ENCODE data around the gene DEF6. TPM values are rescaled to one million over a fixed set of nuclear protein-coding genes. Genes with fewer than 3 reads are reported as not detected.

Gene DEF6
- total and polyA plus RNA-seq, 2 of the 13 experiments (the other 11 are each of a cell fraction or from before 2014, with no cell fraction given), result 5.2 to 10.0 TPM

DNA sequence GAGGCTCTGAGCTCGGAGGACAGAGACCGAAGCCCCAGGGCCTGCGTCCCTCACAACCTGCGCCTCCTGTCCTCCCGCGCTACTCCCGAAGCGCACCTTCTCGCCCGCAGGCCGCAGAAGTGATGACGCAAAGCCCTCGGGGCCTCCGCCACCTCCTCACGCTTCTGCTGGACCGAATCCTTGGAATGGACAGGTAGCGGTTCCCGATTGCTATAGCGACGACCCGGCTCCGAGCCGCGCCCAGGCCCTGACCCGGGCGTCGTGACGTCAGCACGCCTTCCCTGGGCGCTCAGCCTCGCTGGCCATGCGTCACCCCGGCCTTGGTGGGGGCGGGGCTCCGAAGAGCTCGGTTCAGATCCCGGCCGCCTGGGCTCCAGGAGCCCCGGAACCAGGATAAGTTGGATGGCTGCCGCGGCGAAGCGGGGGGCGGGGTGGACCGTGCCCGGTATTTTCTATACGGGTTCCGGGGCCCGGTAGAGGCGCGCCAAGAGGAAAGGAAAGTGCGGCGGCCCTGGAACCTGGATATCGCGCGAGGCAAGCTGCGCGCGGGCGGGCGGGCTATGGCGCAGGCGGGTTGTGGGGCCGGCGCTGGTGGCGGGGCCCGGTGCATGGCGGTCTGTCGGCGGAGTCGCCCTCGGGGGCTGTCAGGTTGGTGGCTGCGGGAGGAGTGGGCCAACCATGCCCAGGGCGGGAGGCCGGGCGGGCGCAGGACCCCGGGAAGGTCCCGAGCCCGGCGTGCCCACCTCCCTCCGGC lies 38.2 kb upstream of the DEF6 start, which contains the start of gene ZNF76 (continued):
- TF ChIP-seq, protein P1, sequence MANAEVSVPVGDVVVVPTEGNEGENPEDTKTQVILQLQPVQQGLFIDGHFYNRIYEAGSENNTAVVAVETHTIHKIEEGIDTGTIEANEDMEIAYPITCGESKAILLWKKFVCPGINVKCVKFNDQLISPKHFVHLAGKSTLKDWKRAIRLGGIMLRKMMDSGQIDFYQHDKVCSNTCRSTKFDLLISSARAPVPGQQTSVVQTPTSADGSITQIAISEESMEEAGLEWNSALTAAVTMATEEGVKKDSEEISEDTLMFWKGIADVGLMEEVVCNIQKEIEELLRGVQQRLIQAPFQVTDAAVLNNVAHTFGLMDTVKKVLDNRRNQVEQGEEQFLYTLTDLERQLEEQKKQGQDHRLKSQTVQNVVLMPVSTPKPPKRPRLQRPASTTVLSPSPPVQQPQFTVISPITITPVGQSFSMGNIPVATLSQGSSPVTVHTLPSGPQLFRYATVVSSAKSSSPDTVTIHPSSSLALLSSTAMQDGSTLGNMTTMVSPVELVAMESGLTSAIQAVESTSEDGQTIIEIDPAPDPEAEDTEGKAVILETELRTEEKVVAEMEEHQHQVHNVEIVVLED (CRISPR knock-in tag; IDR thresholded peaks at IDR 0.05; ENCODE audit: borderline replicate concordance), result peak; percentile 100
- TF ChIP-seq TRIM24 (CRISPR knock-in tag; IDR thresholded peaks at IDR 0.05) (no peak), SRSF9 (IDR thresholded peaks at IDR 0.05; ENCODE audit: borderline replicate concordance, insufficient read depth, low read depth, low read length, poor library complexity, severe bottlenecking) (no peak), ZNF83 (CRISPR knock-in tag; IDR thresholded peaks at IDR 0.05; ENCODE audit: borderline replicate concordance) (peak; percentile 4; the same call in 1 of the 2 replicates), NFYC (CRISPR knock-in tag; IDR thresholded peaks at IDR 0.05) (peak; percentile 64), RORA (CRISPR knock-in tag; IDR thresholded peaks at IDR 0.05) (no peak)
- TF ChIP-seq, protein P2, sequence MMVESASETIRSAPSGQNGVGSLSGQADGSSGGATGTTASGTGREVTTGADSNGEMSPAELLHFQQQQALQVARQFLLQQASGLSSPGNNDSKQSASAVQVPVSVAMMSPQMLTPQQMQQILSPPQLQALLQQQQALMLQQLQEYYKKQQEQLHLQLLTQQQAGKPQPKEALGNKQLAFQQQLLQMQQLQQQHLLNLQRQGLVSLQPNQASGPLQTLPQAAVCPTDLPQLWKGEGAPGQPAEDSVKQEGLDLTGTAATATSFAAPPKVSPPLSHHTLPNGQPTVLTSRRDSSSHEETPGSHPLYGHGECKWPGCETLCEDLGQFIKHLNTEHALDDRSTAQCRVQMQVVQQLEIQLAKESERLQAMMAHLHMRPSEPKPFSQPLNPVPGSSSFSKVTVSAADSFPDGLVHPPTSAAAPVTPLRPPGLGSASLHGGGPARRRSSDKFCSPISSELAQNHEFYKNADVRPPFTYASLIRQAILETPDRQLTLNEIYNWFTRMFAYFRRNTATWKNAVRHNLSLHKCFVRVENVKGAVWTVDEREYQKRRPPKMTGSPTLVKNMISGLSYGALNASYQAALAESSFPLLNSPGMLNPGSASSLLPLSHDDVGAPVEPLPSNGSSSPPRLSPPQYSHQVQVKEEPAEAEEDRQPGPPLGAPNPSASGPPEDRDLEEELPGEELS (CRISPR knock-in tag; IDR thresholded peaks at IDR 0.05), result peak; percentile 83
- TF ChIP-seq, protein P3, sequence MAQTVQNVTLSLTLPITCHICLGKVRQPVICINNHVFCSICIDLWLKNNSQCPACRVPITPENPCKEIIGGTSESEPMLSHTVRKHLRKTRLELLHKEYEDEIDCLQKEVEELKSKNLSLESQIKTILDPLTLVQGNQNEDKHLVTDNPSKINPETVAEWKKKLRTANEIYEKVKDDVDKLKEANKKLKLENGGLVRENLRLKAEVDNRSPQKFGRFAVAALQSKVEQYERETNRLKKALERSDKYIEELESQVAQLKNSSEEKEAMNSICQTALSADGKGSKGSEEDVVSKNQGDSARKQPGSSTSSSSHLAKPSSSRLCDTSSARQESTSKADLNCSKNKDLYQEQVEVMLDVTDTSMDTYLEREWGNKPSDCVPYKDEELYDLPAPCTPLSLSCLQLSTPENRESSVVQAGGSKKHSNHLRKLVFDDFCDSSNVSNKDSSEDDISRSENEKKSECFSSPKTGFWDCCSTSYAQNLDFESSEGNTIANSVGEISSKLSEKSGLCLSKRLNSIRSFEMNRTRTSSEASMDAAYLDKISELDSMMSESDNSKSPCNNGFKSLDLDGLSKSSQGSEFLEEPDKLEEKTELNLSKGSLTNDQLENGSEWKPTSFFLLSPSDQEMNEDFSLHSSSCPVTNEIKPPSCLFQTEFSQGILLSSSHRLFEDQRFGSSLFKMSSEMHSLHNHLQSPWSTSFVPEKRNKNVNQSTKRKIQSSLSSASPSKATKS (CRISPR knock-in tag; IDR thresholded peaks at IDR 0.05), result no peak; the same call in 1 of the 2 replicates
- TF ChIP-seq, protein P4, sequence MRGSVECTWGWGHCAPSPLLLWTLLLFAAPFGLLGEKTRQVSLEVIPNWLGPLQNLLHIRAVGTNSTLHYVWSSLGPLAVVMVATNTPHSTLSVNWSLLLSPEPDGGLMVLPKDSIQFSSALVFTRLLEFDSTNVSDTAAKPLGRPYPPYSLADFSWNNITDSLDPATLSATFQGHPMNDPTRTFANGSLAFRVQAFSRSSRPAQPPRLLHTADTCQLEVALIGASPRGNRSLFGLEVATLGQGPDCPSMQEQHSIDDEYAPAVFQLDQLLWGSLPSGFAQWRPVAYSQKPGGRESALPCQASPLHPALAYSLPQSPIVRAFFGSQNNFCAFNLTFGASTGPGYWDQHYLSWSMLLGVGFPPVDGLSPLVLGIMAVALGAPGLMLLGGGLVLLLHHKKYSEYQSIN (CRISPR knock-in tag; IDR thresholded peaks at IDR 0.05; ENCODE audit: borderline replicate concordance), result no peak
- TF ChIP-seq, protein P5, sequence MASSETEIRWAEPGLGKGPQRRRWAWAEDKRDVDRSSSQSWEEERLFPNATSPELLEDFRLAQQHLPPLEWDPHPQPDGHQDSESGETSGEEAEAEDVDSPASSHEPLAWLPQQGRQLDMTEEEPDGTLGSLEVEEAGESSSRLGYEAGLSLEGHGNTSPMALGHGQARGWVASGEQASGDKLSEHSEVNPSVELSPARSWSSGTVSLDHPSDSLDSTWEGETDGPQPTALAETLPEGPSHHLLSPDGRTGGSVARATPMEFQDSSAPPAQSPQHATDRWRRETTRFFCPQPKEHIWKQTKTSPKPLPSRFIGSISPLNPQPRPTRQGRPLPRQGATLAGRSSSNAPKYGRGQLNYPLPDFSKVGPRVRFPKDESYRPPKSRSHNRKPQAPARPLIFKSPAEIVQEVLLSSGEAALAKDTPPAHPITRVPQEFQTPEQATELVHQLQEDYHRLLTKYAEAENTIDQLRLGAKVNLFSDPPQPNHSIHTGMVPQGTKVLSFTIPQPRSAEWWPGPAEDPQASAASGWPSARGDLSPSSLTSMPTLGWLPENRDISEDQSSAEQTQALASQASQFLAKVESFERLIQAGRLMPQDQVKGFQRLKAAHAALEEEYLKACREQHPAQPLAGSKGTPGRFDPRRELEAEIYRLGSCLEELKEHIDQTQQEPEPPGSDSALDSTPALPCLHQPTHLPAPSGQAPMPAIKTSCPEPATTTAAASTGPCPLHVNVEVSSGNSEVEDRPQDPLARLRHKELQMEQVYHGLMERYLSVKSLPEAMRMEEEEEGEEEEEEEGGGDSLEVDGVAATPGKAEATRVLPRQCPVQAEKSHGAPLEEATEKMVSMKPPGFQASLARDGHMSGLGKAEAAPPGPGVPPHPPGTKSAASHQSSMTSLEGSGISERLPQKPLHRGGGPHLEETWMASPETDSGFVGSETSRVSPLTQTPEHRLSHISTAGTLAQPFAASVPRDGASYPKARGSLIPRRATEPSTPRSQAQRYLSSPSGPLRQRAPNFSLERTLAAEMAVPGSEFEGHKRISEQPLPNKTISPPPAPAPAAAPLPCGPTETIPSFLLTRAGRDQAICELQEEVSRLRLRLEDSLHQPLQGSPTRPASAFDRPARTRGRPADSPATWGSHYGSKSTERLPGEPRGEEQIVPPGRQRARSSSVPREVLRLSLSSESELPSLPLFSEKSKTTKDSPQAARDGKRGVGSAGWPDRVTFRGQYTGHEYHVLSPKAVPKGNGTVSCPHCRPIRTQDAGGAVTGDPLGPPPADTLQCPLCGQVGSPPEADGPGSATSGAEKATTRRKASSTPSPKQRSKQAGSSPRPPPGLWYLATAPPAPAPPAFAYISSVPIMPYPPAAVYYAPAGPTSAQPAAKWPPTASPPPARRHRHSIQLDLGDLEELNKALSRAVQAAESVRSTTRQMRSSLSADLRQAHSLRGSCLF (CRISPR knock-in tag; IDR thresholded peaks at IDR 0.05; ENCODE audit: borderline replicate concordance), result no peak
- TF ChIP-seq, protein P6, sequence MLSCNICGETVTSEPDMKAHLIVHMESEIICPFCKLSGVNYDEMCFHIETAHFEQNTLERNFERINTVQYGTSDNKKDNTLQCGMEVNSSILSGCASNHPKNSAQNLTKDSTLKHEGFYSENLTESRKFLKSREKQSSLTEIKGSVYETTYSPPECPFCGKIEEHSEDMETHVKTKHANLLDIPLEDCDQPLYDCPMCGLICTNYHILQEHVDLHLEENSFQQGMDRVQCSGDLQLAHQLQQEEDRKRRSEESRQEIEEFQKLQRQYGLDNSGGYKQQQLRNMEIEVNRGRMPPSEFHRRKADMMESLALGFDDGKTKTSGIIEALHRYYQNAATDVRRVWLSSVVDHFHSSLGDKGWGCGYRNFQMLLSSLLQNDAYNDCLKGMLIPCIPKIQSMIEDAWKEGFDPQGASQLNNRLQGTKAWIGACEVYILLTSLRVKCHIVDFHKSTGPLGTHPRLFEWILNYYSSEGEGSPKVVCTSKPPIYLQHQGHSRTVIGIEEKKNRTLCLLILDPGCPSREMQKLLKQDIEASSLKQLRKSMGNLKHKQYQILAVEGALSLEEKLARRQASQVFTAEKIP (CRISPR knock-in tag; IDR thresholded peaks at IDR 0.05; ENCODE audit: borderline replicate concordance), result no peak

Measured in HepG2 (cell line).